D721Med (cell line): Measurements from ENCODE around the gene ERO1B.

Experiments used
- DNase-seq: peaks from one replicate; pipeline ENCODE4 v3.0.0; 2011; ENCODE audit warnings: low spot score; ENCODE audit not compliant: insufficient read length
- FAIRE-seq: peaks from 2 replicates; lab custom pipeline; 2011; peaks lifted over from hg19 to GRCh38; lab: Jason Lieb, UNC
- CTCF ChIP-seq: IDR thresholded peaks from 2 replicates; pipeline ENCODE4 v1.5.1; 2012; ENCODE audit warnings: mild to moderate bottlenecking, control low read depth; ENCODE audit not compliant: insufficient read depth; ENCODE audit errors: missing control alignments

ERO1B gene

GRCh38 chr1:236287356-236287755 is 5.6 kb upstream of the ERO1B start:
- no peak for FAIRE-seq
- no peak for DNase-seq
- no peak for TF ChIP-seq CTCF

GRCh38 chr1:236284291-236284721 is 2.5 kb upstream of the ERO1B start:
- DNase-seq = no peak
- FAIRE-seq = no peak
- no peak for TF ChIP-seq CTCF

GRCh38 chr1:236282719-236283118 is 961 bp upstream of the ERO1B start:
- no peak for TF ChIP-seq CTCF
- peak; percentile 32 for FAIRE-seq
- DNase-seq = no peak

- no peak for TF ChIP-seq CTCF
- no peak for FAIRE-seq
- DNase-seq = no peak
These were observed 613 bp upstream of the ERO1B start for GRCh38 chr1:236282425-236282716.

- no peak for FAIRE-seq
- TF ChIP-seq CTCF = no peak
- no peak for DNase-seq
These were observed 532 bp downstream of the ERO1B start for GRCh38 chr1:236281198-236281653.

GRCh38 chr1:236280438-236281197 is 1.1 kb downstream of the ERO1B start:
- no peak for TF ChIP-seq CTCF
- DNase-seq = no peak
- FAIRE-seq = peak; percentile 29

GRCh38 chr1:236275586-236275985 is 6.2 kb downstream of the ERO1B start:
- no peak for TF ChIP-seq CTCF

More at GRCh38 chr1:236275586-236275985, 6.2 kb downstream of the ERO1B start:
- FAIRE-seq = no peak
- no peak for DNase-seq
